Progenitor cell of endocrine pancreas (in vitro differentiated cells): ENCODE data around the gene TRPM1. TPM values are rescaled to one million over a fixed set of nuclear protein-coding genes. Genes with fewer than 3 reads are reported as not detected.

Experiments used
- DNase-seq: peaks from one replicate; pipeline ENCODE4 v3.0.0; 2021; ENCODE audit warnings: low spot score; ENCODE audit not compliant: unreplicated experiment
- H3K27ac Mint-ChIP-seq: 2 replicates; pipeline ENCODE4 v1.8.0; 2021; ENCODE audit warnings: mild to moderate bottlenecking, moderate library complexity, mixed read lengths
- H3K27me3 Mint-ChIP-seq: 2 replicates; pipeline ENCODE4 v1.8.0; 2021; ENCODE audit warnings: mixed read lengths
- H3K36me3 Mint-ChIP-seq: 2 replicates; pipeline ENCODE4 v1.8.0; 2022; ENCODE audit warnings: mixed read lengths; ENCODE audit not compliant: insufficient read depth
- H3K4me1 Mint-ChIP-seq: 2 replicates; pipeline ENCODE4 v1.8.0; 2021; ENCODE audit warnings: low read depth, mixed read lengths
- H3K4me3 Mint-ChIP-seq: 2 replicates; pipeline ENCODE4 v1.8.0; 2021; ENCODE audit warnings: low read depth, mild to moderate bottlenecking, moderate library complexity, mixed read lengths
- H3K9me3 Mint-ChIP-seq: 2 replicates; pipeline ENCODE4 v1.8.0; 2021; ENCODE audit warnings: low read depth, mixed read lengths
- total RNA-seq: library from RNA; stranded (reverse); gene quantifications from 2 replicates; pipeline ENCODE4 v1.2.1, GENCODE V29; 2021
- TF ChIP-seq, protein P1 (sequence below): fragments of 200-600 bp; sonication (generic); IDR thresholded peaks from one replicate; pipeline ENCODE4 v1.5.0; 2021; ENCODE audit warnings: antibody characterized with exemption, mild to moderate bottlenecking; ENCODE audit not compliant: unreplicated experiment

TRPM1 gene
- total RNA-seq, 1 donor from 2014 or later = not detected

DNA sequence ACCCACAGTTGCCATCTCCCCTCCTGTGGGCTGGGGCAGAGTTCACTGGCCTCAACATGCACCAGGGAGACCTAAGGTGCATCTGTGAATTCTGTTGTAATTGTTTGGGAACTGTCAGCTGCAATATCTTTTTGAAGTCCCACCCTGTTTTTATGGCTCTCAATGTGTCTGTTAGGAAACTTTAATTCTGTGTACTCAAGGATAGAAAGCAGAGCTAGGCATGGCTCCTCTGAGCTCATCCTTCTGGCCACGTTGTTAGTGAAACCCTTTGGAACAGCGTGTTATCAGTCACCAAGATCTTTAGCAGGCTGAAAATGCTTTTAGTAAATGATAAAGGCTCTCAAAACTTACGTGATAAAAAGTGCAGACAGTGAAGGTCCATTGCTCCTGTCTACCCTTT is 76.5 kb downstream of the TRPM1 start:
- Mint-ChIP-seq H3K27ac (peak overlapping the region; percentile 92), H3K9me3 (no peaks in the 10 kb centered on the region), H3K4me3 (no peak overlapping the region), H3K4me1 (peaks cover 21% of the 10 kb centered on the region), H3K27me3 (no peaks in the 10 kb centered on the region), H3K36me3 (no peaks in the 10 kb centered on the region)
- no peak for DNase-seq
- TF ChIP-seq, protein P1, sequence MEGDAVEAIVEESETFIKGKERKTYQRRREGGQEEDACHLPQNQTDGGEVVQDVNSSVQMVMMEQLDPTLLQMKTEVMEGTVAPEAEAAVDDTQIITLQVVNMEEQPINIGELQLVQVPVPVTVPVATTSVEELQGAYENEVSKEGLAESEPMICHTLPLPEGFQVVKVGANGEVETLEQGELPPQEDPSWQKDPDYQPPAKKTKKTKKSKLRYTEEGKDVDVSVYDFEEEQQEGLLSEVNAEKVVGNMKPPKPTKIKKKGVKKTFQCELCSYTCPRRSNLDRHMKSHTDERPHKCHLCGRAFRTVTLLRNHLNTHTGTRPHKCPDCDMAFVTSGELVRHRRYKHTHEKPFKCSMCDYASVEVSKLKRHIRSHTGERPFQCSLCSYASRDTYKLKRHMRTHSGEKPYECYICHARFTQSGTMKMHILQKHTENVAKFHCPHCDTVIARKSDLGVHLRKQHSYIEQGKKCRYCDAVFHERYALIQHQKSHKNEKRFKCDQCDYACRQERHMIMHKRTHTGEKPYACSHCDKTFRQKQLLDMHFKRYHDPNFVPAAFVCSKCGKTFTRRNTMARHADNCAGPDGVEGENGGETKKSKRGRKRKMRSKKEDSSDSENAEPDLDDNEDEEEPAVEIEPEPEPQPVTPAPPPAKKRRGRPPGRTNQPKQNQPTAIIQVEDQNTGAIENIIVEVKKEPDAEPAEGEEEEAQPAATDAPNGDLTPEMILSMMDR = no peak

GRCh38 chr15:31024330-31024729 is 77.2 kb downstream of the TRPM1 start:
- peak overlapping the region; percentile 92 for H3K27ac Mint-ChIP-seq
- peaks cover 21% of the 10 kb centered on the region for H3K4me1 Mint-ChIP-seq
- H3K4me3 Mint-ChIP-seq = peak overlapping the region; percentile 28
- no peaks in the 10 kb centered on the region for H3K27me3 Mint-ChIP-seq
- TF ChIP-seq, protein P1 = no peak
- H3K36me3 Mint-ChIP-seq = no peaks in the 10 kb centered on the region
- no peaks in the 10 kb centered on the region for H3K9me3 Mint-ChIP-seq
- DNase-seq = no peak

DNA sequence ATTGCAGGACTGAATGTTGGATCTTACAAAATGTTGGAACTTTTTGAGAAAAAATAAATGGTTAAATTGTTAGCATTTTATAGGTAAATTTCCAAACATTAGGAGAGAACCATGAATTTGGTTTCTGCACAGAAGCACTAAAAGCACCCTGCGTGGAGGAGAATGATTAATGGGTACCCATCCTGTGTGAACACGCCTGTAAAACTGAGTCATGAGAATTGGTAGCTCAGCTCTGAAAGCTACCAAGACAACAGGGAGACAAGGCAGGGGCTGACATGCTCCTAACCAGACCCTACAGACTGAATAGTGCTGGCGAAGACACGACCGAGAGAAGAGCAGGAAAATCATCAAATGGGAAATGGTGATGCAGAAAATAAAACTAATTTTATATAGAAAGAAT is 77.7 kb downstream of the TRPM1 start:
- no peak for DNase-seq
- no peaks in the 10 kb centered on the region for H3K27me3 Mint-ChIP-seq
- H3K27ac Mint-ChIP-seq = peak overlapping the region; percentile 78
- H3K9me3 Mint-ChIP-seq = no peaks in the 10 kb centered on the region
- peaks cover 20% of the 10 kb centered on the region for H3K4me1 Mint-ChIP-seq
- H3K4me3 Mint-ChIP-seq = no peak overlapping the region
- TF ChIP-seq, protein P1 = no peak
- no peaks in the 10 kb centered on the region for H3K36me3 Mint-ChIP-seq

DNA sequence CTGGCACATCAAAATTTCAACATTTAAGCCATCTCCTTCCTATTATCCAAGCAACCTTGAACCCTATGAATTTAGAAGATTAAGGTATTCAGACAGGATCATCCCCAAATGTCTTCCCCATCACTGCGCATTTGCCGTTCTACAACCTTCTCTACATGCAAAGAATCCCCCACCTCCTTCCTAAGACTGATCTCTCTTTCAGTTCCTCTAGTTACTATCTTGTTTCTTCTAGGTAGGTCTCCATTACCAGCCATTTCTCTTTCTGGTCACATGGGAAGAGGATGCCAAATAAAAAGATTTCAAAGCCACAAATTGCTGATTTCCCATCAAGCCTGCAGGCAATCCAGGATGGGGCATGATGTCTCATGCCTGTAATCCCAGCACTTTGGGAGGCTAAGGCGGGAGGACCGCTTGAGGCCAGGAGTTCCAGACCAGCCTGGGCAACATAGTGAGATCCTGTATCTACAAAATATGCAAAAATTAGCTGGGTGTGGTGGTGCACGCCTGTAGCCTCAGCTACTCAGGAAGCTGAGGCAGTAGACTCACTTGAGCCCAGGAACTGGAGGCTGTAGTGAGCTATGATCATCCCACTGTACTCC is 80.4 kb downstream of the TRPM1 start:
- Mint-ChIP-seq H3K27ac (no peak overlapping the region), H3K9me3 (no peaks in the 10 kb centered on the region), H3K4me3 (no peak overlapping the region), H3K27me3 (no peaks in the 10 kb centered on the region), H3K4me1 (peaks cover 20% of the 10 kb centered on the region), H3K36me3 (no peaks in the 10 kb centered on the region)
- TF ChIP-seq, protein P1 = no peak
- DNase-seq = no peak

- Mint-ChIP-seq H3K36me3 (no peaks in the 10 kb centered on the region), H3K4me3 (no peak overlapping the region), H3K4me1 (peaks cover 21% of the 10 kb centered on the region), H3K27me3 (no peaks in the 10 kb centered on the region), H3K27ac (no peak overlapping the region), H3K9me3 (peaks cover under 1% of the 10 kb centered on the region)
- DNase-seq = no peak
- TF ChIP-seq, protein P1 = no peak
Measured at GRCh38 chr15:31020542-31020941, 81.0 kb downstream of the TRPM1 start.
